B cell (primary cell): ENCODE results near the gene RAI14.

ENCODE experiments used
- EZH2 ChIP-seq: IDR thresholded peaks from 2 replicates; pipeline ENCODE4 v1.6.1; 2012; ENCODE audit warnings: borderline replicate concordance, low read depth, mild to moderate bottlenecking, moderate library complexity, low read length; ENCODE audit not compliant: insufficient read depth, poor library complexity, severe bottlenecking
- TF ChIP-seq, protein P1 (sequence below): fragments of 200-600 bp; IDR thresholded peaks from one replicate; pipeline ENCODE4 v1.8.0; 2022; ENCODE audit warnings: antibody characterized with exemption, mild to moderate bottlenecking

DNA sequence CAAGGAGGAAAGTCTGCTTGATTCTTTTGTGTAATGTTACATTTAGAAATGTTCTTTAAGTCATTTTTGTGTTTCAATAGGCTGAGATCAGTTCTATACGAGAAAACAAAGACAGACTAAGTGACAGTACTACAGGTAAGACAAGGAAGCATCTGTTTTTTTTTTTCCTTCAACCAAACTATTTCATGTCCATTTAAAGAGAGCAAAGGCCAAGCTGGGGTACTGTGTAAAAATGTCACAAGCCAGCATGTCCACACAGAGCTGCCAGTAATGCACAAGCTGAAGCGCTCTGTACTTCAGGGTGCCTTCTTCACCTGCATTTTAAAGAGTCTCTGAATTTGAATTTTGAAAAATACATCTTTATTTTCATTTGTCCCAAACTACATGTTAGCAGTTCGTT, 162.6 kb downstream of the RAI14 start:
- TF ChIP-seq EZH2: no peak
- TF ChIP-seq, protein P1, sequence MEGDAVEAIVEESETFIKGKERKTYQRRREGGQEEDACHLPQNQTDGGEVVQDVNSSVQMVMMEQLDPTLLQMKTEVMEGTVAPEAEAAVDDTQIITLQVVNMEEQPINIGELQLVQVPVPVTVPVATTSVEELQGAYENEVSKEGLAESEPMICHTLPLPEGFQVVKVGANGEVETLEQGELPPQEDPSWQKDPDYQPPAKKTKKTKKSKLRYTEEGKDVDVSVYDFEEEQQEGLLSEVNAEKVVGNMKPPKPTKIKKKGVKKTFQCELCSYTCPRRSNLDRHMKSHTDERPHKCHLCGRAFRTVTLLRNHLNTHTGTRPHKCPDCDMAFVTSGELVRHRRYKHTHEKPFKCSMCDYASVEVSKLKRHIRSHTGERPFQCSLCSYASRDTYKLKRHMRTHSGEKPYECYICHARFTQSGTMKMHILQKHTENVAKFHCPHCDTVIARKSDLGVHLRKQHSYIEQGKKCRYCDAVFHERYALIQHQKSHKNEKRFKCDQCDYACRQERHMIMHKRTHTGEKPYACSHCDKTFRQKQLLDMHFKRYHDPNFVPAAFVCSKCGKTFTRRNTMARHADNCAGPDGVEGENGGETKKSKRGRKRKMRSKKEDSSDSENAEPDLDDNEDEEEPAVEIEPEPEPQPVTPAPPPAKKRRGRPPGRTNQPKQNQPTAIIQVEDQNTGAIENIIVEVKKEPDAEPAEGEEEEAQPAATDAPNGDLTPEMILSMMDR: no peak
